Right hindlimb (tissue), 1 donor: ENCODE data around the gene TEX35.
"Not testable (repeated sequence)": the region's sequence is repeated elsewhere in the genome, so short reads cannot be mapped to it uniquely, and the experiment has no call there.

Source experiments
- DNase-seq: peaks from one replicate; pipeline ENCODE4 v3.0.0-alpha.2; 2018

The TEX35 gene

DNA sequence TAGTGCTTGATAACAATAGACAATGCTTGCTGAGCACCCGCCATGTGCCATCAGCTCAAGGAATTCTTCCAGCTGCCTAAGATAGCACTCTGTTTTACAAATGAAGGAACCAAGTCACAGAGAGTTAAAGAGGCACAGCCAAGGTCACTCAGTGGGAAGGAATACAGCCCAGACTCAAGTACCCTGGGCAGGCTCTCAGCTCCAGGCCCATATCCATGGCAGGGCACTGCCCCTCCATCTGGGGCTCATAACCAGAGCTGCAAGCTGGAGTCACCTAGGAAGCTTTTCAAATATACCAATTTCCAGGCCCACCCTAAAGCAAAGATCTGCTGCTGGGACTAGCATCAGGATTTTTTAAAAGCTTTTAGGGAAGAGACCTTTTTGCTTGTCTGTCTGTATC is 17.8 kb upstream of the TEX35 start:
- no peak for DNase-seq

DNA sequence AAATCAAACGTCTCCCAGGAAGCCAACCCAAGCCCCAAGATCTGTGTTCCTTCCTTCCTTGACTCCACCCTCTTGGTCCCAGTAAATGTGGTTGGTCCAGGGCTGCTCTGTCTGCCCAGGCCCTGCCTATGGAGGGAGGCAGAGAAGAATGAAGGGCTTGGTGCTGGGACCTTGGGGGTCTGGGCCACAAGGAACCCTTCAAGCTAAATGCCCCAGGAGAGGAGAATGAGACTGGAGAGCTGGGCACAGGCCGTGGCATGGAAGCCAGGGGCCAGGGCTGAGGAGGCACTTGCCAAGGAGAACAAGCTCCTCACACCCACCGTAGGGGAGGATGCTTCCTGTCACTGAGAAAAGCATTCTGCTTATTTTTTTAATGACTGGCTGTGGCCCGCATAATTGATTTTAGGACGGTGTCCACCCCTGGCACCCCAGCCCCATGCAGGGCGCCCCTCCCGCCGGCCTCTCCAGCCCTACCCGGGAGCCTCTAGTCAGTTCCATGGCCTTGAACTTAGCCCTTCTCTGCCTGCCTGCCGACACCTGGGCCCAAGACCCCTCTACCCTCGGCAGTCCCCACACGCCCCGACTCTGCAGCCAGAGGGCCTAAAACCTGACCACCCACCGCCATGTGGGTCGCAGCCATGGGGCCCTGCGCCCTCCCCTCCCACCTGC is 17.0 kb upstream of the TEX35 start:
- DNase-seq, result no peak

- DNase-seq, result no peak
Observed at GRCh38 chr1:178496410-178497135, 16.3 kb upstream of the TEX35 start, which contains the start of gene CLEC20A. TSS of gene CLEC20A (minus strand) at chr1:178496964. CDS start at chr1:178496939, 25 bp downstream.

DNA sequence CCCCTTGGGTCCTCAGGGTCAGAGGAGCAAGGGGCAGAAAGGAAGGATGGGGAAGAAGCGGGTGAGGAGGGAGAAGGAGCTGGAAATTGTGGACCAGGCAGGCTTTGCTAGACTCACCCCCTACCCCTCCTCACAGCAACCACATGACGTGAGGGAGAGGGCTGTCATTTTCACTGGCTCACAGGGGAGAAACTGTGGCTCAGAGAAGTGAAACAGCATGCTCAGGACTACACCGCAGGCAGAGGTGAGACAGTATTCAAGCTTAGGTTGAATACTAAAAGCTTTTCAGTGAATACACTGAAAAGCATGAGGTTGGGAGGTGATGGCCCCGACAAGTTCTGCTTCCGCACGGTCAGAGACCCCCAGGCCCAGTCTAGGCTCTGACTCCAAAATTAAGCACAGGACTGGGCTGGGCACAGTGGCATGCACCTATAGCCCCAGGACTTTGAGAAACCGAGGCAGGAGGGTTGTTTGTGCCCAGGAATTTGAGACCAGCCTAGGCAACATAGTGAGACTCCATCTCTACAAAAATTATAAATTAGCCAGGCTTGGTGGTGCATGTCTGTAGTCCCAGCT is 14.9 kb upstream of the TEX35 start:
- DNase-seq, result no peak

DNA sequence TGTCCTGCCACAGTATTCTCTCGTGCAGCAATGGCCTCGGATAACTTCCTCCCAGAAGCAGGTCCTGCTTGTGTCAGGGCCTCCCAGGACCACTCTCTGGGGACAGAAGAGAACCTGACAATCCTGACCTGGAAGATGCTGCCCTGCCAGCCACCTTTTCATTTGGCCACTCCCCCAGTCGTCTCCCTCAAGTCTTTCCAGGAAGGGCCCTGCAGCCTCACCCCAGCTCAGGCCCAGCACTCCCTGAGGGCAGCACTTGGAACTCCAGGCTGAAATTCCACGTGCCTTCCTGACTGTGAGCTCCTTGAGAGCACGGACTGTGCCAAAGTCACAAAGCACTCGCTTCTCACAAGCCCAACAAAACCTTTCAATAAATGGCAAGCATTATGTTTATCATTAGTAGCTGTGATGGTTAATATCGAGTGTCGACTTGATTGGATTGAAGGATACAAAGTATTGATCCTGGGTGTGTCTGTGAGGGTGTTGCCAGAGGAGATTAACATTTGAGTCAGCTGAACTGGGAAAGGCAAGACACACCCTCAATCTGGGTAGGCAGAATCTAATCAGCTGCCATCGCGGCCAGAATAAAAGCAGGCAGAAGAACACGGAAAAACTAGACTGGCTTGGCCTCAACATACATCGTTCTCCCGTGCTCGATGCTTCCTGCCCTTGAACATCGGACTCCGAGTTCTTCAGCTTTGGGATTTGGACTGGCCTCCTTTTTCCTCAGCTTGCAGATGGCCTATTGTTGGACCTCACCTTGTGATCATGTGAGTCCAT is 13.8 kb upstream of the TEX35 start:
- no peak for DNase-seq

GRCh38 chr1:178500091-178500770 is 12.7 kb upstream of the TEX35 start:
- DNase-seq, result no peak

DNA sequence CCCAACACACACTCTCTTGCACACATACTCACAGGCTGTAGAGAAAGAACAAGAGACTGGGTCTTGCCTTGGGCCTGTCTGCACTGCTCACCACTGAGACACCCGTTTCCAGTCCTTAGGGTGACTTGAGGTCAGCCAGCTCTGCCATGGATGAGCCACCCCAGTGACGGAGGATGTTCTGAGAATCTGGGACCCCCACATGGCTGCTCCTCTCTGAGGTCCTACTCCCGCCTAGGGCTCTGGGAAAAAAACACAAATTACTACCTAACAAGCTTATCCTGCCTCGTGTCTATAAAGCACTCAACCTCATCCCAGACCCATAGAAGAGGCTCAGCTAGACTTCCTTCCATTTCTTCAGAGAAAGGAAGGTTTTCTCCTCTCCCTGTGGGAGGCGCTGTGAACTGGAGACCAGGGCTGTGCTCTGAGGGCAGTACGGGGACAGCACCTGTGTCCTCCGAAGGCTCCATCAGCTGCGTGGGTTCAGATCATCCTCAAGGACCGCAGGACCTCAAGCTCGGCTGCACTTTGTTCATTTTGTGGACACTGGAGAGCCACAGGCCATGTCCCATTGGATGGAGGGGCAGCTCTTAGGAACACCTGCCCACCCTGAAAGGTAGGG is 11.9 kb upstream of the TEX35 start:
- DNase-seq, result no peak

DNA sequence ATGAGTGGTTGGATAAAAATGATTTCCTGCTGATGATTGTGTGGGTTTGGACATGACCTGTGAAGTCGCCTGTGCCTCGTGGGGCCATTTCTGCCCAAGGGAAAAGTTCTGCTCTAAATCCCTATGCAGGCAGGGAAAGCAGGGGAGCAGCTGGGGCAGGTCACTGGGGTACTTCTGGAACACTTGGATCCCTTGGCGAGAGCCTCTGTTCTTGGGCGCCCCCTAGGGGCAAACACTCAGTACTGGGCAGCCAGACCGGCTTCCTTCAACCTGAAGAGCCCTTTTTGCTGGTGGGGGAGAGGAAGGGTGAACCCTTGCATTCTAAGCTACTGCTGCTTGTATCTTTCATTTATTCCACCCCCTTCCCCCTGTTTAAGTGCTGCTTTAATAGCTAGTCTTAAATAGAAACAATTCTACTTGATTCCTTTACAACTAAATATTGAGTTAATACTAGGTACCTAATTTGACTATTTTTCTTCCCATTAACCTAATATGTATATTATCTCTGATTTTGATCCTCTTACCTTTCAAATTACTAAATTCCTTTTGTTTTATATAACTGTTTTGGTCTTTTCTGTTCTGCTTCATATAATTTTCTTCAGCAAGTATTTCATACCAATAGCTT is 11.1 kb upstream of the TEX35 start:
- peak; percentile 75 for DNase-seq

DNA sequence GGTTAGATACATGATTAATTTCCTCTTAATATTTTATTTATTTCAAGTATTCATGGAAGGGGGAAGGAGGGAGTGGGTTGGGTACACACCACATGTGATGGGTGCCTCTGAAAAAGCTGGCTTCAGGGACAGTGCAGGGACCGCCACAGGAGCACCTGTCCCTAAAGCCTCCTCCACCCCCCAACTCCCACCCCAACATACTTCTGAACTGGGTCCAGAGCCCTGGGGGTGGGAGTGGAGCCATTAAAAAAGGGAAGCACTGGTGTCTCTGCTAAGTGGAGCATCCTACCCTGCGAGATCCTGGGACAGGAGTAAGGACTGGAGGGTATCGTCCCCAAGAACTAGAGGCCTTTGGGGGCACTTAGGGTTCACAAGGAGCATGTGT is 10.6 kb upstream of the TEX35 start:
- DNase-seq, result no peak

DNA sequence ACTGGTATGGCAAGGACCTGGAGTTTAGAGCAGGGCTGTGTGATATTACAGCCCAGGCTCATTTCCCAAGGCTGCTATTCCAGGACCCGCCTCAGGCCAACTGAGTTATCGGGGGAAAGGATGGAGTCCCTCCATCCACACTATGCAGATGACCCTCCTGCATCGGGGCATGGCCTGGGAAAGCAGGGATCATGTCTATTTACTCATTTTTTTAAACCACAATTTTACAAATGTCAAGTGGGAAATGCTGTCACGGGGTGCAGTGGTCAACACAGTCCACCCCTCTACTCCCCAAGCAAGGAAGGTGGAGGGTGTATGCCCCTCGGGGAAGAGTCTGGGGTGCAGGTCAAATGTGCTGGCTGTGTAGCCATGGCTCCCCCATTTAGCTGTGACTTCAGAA is 10.1 kb upstream of the TEX35 start:
- DNase-seq, result no peak

GRCh38 chr1:178503316-178503715 is 9.6 kb upstream of the TEX35 start:
- not testable (repeated sequence) for DNase-seq

DNA sequence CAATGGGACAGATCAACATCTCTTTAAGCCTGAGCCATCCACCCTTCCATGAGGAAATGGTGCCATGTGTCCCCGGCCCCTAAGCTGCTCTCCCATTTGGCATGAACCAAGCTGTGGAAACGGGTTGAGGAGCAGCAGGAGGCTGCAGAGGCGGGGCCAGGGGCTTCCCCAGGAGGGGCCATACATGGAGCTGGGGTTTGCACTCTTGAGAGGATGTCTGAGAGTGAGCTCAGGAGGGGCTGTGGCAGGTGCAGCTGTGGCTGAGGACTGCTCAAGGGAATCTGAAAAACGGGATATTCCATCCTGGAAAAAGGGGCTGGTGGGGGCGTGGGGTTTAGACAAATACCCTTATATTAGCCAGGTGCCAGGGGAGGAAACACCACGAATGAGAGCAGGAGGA is 9.1 kb upstream of the TEX35 start:
- DNase-seq, result no peak

GRCh38 chr1:178504286-178504685 is 8.6 kb upstream of the TEX35 start:
- DNase-seq, result no peak

GRCh38 chr1:178506177-178506576 is 6.7 kb upstream of the TEX35 start:
- no peak for DNase-seq

DNA sequence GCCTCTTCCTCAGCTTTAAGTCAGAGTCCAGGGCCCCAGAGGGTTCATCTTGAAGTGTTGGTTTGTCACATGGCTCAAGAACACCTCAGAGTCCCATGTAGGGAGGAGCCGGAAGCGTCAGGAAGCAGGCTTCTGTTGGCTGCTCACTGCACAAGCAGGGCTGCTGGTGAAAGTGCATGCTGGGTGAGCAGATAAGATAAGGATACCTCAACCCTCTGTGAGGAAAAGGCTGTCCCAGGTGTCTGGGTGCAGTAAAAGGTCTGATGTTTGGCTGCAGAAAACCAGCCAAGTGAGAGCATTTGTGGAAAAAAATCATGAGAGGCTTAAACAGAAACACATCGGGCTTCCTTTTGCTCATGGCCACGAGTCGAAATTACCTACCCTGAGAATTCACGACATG is 6.2 kb upstream of the TEX35 start:
- DNase-seq, result no peak

DNA sequence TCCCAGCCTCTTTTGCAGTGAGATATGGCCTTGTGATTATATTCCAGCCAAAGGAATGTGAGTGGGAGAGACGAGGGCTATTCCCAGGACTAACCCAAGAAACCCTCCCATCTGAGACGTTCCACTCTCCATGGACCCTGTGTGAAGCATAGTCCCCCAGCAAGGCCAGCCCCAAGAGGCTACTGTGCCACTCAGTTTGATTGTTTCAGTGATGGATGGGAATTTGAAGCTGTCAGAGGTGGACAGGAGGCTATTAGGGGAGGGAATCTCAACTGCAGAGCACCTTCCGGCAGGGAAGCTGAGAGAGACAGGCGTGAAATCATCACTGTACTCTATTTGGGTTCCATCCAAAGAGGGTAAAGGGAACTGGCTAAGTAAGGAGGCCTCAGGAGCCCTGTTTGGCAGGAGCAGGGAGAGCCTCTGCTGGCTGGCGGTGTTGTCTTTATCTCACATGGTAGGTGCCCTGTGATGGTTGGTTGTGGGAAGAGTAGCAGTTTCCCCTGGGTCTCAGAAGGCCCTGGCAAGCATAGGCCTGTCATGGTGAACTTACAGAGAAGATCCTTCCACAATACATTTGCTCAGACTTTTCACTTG is 3.4 kb upstream of the TEX35 start:
- DNase-seq, result no peak

GRCh38 chr1:178510155-178510554 is 2.8 kb upstream of the TEX35 start:
- no peak for DNase-seq

GRCh38 chr1:178513278-178513983 is 522 bp downstream of the TEX35 start:
- DNase-seq, result peak; percentile 41

- DNase-seq, result no peak
Observed at GRCh38 chr1:178516110-178516509, 3.2 kb downstream of the TEX35 start.

DNA sequence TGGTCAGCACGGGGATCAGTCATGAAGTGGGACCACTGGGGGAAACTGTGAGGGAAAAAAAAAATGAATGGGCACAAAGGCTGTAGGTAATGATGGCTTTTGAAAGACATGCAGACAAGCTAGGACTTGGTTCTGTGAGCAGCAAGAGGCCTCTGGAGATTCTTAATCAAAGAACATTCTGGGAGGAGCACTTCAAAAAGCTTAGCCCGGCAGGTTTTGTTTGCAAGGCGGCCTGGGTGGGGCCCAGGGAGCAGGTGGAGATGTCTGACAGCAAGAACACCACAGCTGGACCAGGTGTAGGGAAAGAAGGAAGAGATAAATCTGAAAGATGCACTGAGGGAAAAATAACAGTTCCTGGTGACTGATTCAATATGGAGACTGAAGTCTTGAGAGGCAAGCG is 6.0 kb downstream of the TEX35 start:
- DNase-seq, result no peak

DNA sequence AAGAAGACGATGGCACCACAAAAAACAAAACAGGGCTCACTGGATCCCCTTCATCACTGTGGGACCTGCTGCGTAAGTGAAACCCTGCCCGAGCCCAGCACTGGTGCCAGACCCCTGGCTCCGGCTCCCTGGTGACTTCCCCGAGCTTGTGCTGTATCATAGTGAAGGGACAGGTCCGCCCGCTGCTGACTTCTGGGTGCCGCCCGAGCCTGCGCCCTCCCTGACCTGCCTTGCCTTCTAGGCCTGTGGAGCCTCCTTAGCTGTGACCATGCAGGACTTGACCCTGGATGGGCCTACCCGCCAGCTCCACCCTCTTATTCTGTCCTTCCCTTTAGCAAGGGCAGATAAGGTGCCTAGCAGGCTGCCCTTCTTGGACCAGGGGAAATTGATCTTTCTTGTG is 7.9 kb downstream of the TEX35 start:
- no peak for DNase-seq
